HG03280 (cell line): Measurements from ENCODE around the gene LRRC42.

Experiments used
- ATAC-seq: cut with Tn5 transposase; IDR thresholded peaks from one replicate; pipeline ENCODE4 v1.9.1; 2021; ENCODE audit warnings: mild to moderate bottlenecking, moderate library complexity; ENCODE audit not compliant: unreplicated experiment

The LRRC42 gene, protein sequence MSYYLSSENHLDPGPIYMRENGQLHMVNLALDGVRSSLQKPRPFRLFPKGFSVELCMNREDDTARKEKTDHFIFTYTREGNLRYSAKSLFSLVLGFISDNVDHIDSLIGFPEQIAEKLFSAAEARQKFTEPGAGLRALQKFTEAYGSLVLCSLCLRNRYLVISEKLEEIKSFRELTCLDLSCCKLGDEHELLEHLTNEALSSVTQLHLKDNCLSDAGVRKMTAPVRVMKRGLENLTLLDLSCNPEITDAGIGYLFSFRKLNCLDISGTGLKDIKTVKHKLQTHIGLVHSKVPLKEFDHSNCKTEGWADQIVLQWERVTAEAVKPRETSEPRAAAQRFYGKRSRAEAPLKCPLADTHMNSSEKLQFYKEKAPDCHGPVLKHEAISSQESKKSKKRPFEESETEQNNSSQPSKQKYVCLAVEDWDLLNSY

GRCh38 chr1:53946252-53947171, at the start of gene LRRC42:
LRRC42 (plus strand) TSS chr1:53946350; CDS start chr1:53952000, 5,650 bp downstream.
- peak; percentile 73 for ATAC-seq

DNA sequence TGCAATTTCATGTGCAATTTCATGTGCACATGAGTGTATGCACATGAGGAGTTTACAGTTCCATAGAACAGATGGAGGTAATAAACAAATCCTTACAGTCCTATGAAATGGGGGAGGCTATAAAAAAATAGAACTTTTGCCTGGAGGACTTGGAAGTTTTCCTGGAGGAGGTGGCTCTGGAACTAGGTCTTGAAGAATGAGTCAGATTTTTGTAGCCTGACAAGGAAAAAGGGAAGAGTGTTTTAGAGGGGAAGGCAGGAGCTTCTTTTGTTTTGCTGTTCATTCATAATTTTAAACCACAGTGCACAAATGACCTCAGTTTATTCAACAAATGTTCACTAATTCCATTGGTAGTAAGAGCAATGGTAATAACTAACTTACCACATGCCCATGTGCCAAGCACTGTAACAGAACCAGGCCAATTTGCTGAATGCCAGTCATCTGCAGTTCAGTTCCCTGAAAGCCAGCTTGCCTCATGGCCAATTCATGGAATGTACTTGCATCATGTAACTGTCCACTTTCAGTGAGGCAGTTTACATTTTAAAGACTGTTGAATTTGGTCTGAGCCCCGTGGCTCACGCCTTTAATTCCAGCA, 49.4 kb upstream of the LRRC42 start:
- no peak for ATAC-seq

DNA sequence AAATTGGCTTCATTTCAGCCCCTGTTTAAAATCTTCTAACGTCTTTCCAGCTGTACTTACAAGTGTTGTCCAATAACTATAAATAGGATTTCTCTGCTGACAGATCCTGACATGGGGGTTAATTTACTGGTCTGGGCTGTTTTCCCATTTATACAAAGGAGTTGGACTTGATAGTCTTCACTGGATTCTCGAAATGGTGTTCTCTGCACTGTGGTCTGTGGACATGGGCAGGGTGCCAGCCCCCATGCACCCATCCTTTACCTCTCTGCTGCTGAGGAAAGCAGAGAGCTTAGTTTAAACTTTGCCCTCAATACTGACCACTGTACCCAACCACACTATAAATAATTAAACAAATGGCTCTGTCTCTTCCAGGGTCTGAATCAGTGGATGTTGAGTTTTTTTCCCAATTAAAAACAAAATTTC, 46.9 kb upstream of the LRRC42 start:
- ATAC-seq: no peak

GRCh38 chr1:53899708-53900107, 46.4 kb upstream of the LRRC42 start:
- no peak for ATAC-seq

DNA sequence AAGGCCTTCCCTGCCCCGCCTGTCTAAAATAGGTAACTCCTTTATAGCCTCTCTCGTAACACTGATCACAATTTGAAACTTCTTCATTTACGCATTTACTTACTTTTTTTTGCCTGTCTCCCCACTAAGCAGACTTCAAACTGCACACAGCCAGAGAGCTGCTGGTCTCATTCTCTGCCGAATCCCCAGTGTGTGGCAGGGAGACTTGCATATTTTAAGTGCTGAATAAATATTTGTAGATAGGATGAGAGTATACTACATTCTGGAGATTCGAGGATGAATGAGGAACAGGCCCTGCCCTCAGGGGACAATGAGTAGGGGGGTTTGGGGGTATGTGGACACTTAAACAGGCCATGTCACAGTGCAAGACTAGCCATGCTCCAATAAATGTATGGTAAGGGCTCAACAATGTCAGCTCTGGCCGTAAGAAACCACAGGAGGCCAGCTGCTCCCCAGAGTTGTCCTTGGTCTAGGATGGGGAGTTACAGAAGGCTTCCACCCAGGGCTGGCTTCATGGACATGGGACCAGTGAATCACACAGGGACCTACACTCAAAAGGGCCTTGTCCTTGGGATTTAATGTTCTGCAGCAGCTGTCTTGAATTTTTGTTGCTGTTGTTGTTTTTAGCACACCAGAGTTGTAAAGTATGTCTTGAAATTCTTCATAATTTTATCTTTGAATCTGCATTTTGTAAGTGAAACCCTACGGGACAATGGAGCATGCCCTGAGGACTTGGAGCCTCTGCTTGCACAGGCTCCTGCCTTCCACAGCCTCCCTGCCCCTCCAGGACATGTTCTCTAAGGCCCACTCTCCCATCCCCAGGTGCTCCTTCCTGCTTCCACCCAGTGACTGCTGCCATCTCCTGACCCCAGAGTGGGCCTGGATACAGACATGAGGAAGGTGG, 43.7 kb upstream of the LRRC42 start:
- ATAC-seq: no peak

DNA sequence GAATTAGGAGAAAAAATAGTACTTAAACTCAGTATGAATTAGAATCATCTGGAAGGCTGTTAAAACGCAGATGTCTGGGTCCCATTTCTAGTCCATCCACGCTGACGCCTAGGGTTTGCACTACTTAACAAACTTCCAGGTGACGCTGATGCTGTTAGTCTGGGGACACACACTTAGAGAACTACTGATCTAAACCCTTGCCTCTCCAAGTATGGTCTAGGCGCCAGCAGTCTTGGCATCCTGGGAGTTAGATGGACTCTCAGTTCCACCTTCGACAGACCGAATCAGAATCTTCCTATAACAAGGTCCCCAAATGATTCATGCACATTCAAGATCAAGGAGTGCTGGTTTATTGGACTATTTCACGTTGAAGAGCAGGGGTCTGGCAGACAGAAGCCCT, 40.6 kb upstream of the LRRC42 start:
- ATAC-seq: no peak

GRCh38 chr1:53906121-53906520, 40.0 kb upstream of the LRRC42 start:
- ATAC-seq: no peak

DNA sequence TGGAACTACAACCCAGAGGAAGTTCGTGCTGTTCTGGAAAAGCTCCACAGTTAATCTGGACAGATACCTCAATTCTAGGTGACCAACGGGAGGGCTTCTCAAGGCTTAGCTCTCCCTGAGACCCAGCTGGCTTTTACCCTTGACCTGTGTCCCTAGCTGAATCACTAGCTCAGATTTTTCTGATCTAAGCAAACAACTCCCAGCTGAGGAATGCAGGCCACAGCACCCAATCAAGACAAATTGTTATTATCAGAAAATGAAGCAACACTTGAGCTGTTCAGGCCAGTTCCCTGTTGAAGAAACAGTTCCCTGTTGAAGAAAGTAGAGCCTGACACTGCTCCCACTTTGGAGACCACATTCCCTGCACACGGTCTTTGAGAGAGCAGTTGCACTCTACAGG, 36.2 kb upstream of the LRRC42 start:
- ATAC-seq: no peak

DNA sequence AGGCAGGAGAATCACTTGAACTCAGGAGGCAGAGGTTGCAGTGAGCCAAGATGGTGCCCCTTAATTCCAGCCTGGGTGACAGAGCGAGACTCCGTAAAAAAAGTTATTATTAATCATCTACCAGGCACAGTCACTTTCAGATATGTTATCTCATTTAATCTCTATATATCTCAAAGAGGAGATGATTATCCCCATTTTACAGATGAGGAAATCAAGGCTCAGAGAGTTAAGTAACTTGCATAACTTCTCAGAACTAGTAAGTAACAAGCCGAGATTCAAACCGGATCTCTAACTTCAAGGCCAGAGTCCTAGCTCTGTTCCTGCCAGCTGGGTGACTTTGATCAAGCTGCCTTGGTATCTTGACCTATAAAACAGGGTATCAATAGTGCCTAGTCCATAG, 34.7 kb upstream of the LRRC42 start:
- ATAC-seq: no peak

DNA sequence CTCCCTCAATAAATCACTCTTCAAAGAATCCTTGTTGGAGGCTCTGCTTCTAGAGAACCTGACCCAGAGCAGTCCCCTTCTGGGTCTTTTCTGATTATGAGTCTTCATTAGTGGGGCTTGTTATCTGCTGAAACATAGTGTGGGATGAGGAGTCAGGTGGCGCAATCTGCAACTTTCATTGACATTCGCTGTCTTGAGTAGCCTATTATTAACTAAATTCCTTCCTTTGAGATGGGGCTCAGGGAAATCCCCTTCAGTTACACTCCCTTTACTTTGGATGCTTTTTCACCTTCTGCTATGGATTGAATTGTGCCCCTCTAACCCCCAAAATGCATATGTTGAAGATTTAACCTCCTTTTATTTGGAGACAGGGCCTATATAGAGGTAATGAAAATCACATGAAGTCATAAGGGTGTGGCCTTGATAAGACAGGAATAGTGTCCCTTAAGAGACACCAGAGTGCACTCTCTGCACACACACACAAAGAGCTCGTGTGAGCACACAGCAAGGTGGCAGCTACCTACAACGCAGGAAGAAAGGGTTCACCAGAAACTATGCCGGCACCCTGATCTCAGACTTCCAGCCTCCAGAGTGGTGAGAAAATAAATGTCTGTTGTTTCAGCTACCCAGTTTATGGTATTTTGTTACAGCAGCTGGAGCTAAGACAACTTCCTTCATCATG, 32.7 kb upstream of the LRRC42 start:
- ATAC-seq: no peak

DNA sequence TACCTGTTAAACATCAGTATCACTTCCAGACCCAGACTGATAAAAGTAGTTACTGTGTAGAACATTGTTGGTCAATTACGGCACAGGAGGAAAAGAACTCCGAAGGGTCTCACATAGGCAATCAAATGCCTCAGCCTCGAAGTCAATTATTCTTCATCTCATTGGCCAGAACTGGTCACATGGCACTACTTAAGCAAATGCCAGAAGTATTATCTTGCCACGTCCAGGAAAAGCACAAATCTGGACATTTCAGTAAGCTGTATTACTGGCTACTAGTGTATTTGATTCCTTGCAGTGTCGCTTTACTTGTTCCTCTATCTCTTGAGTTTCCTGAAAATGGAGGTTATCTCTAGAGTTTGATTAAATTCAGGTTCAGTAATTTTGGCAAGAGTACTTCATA, 27.8 kb upstream of the LRRC42 start:
- ATAC-seq: no peak

DNA sequence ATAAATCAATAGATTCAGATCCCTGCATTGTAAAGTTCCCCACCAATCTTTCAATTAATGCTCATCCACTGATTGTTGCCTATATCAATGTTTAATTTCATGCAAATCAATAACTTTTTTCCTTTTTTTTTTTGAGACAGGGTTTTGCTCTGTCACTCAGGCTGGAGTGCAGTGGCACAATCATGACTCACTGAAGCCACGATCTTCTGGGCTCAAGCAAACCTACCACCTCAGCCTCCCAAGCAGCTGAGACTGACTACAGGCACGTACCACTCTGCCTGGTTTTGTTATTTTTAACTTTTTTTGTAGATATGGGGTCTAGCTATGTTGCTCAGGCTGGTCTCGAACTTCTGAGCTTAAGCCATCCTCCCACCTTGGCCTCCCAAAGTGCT, 26.5 kb upstream of the LRRC42 start:
- ATAC-seq: no peak

GRCh38 chr1:53927376-53927881, 18.7 kb upstream of the LRRC42 start:
- ATAC-seq: no peak

- no peak for ATAC-seq
These were observed 16.7 kb upstream of the LRRC42 start for GRCh38 chr1:53929246-53929960.

DNA sequence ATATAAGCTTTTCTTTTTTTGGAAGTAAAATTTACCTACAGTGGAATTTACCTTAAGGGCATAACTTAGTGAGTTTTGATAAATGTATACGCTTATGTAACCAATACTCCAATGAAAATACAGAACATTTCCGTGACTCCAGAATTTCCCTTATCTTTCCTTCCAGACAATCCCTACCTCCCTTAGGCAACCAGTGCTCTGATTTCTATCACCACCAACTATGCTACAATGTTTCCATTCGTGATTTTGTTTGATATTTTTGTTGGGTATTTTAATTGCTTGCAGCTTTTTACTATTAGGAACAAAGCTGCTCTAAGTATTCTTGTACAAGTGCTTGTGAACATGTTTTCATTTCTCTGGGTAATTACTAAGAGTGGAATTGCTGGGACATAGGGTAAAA, 15.2 kb upstream of the LRRC42 start:
- ATAC-seq: no peak

- no peak for ATAC-seq
These were observed 14.6 kb upstream of the LRRC42 start for GRCh38 chr1:53931523-53931922.

DNA sequence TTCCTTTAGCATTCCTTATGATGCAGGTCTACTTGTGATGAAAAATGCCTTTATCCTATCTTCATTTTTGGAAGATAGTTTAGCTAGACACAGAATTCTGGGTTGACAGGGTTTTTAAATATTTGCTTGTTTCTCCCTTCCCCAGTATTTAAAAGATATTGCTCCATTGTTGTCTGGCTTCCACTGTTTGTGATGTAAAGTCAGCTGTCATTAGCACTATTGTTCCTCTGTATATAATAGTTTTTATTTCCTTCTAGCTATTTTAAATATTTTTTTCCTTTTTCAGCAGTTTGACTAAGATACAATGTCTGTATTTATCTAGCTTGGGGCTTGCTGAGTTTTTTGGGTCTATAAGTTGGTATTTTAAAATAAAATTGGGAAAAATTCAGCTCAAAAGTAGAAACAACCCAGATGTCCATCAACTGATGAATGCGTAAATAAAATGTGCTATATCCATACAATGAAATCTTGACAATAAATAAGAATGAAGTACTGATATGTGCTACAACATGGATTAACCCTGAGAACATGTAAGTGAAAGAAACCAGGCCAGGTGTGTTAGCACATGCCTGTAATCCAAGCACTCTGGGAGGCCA, 11.9 kb upstream of the LRRC42 start:
- ATAC-seq: no peak

DNA sequence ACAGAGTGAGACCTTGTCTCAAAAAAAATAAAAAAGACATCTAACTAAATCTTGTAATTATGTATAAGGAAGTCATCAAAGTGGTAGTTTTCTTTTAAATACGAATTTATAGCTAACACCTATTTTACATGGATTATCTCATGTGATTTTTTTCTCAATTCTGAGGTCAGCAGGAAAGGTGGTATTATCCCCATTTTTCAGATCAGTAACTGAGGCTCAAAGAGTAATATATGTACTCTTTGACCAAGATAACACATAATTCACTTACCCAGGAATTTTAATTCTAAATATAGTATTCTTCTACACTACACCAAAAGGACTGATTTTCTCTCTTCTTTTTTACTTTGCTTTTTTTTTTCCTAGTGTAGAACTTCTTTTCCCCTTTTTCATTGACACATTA, 9.7 kb upstream of the LRRC42 start:
- ATAC-seq: no peak
